ENCODE measurements around the gene PLK2. TPM values are rescaled to one million over a fixed set of nuclear protein-coding genes. Genes with fewer than 3 reads are reported as not detected.

Gene PLK2
- total RNA-seq, 3 donors from 2014 or later (not counting 1 experiment from before 2014, with no cell fraction given): 18.3 to 30.0 (median 22.0) TPM

GRCh38 chr5:58501778-58502417 lies 42.0 kb upstream of the PLK2 start:
- Mint-ChIP-seq H3K9me3 (peaks cover 0 to 4% of the 10 kb centered on the region in 2 donors), H3K4me3 (no peak overlapping the region), H3K27ac (no peak overlapping the region), H3K27me3 (ENCODE audit: low read depth in 2 of 2) (no peaks in the 10 kb centered on the region), H3K36me3 (no peaks in the 10 kb centered on the region), H3K4me1 (no peaks in the 10 kb centered on the region)
- WGBS (ENCODE audit: insufficient coverage): 100% methylated on average over 2 of the region's 2 CpGs
- Histone ChIP-seq H3K27me3 (ENCODE audit: control insufficient read depth, insufficient read depth, low read length) (no peaks in the 10 kb centered on the region), H3K36me3 (ENCODE audit: control insufficient read depth, insufficient read depth, low read length) (no peaks in the 10 kb centered on the region), H3K9me3 (ENCODE audit: control insufficient read depth, insufficient read depth, low read length) (no peaks in the 10 kb centered on the region), H3K4me1 (ENCODE audit: control insufficient read depth, insufficient read depth, low read length) (peaks cover 6% of the 10 kb centered on the region), H3K4me3 (ENCODE audit: low read length) (no peak overlapping the region), H3K27ac (ENCODE audit: low read length) (no peak overlapping the region)
- ATAC-seq (no peak), DNase-seq (no peak)
- intact Hi-C loops (cut with micrococcal nuclease): no loop called here
- TF ChIP-seq CTCF (IDR thresholded peaks at IDR 0.05): no peak

GRCh38 chr5:58499941-58500340 lies 40.1 kb upstream of the PLK2 start:
- Mint-ChIP-seq H3K36me3 (no peaks in the 10 kb centered on the region), H3K4me3 (no peak overlapping the region), H3K9me3 (peaks cover 0 to 4% of the 10 kb centered on the region in 2 donors), H3K4me1 (no peaks in the 10 kb centered on the region), H3K27me3 (ENCODE audit: low read depth in 2 of 2) (no peaks in the 10 kb centered on the region), H3K27ac (no peak overlapping the region)
- Histone ChIP-seq H3K27me3 (ENCODE audit: control insufficient read depth, insufficient read depth, low read length) (no peaks in the 10 kb centered on the region), H3K4me3 (ENCODE audit: low read length) (no peak overlapping the region), H3K27ac (ENCODE audit: low read length) (peak overlapping the region; percentile 30), H3K4me1 (ENCODE audit: control insufficient read depth, insufficient read depth, low read length) (no peaks in the 10 kb centered on the region), H3K9me3 (ENCODE audit: control insufficient read depth, insufficient read depth, low read length) (no peaks in the 10 kb centered on the region), H3K36me3 (ENCODE audit: control insufficient read depth, insufficient read depth, low read length) (no peaks in the 10 kb centered on the region)
- TF ChIP-seq CTCF (IDR thresholded peaks at IDR 0.05): no peak
- DNase-seq: no peak
- intact Hi-C loops (cut with micrococcal nuclease): no loop called here
- WGBS (ENCODE audit: insufficient coverage): 0% methylated on average over 2 of the region's 2 CpGs
- no peak for ATAC-seq

GRCh38 chr5:58499231-58499630 lies 39.3 kb upstream of the PLK2 start:
- WGBS (ENCODE audit: insufficient coverage): 92% methylated on average over 1 of the region's 3 CpGs
- no peak for TF ChIP-seq CTCF (IDR thresholded peaks at IDR 0.05)
- H3K4me3 ChIP-seq (ENCODE audit: low read length): no peak overlapping the region
- Mint-ChIP-seq H3K9me3 (peaks cover 0 to 4% of the 10 kb centered on the region in 2 donors), H3K4me1 (no peaks in the 10 kb centered on the region), H3K36me3 (no peaks in the 10 kb centered on the region), H3K4me3 (no peak overlapping the region), H3K27me3 (ENCODE audit: low read depth in 2 of 2) (no peaks in the 10 kb centered on the region), H3K27ac (no peak overlapping the region)
- ATAC-seq (no peak), DNase-seq (no peak)
- H3K36me3 ChIP-seq (ENCODE audit: control insufficient read depth, insufficient read depth, low read length): no peaks in the 10 kb centered on the region
- intact Hi-C loops (cut with micrococcal nuclease): no loop called here
- no peaks in the 10 kb centered on the region for H3K27me3 ChIP-seq (ENCODE audit: control insufficient read depth, insufficient read depth, low read length)
- H3K4me1 ChIP-seq (ENCODE audit: control insufficient read depth, insufficient read depth, low read length): no peaks in the 10 kb centered on the region
- H3K27ac ChIP-seq (ENCODE audit: low read length): peak overlapping the region; percentile 8
- H3K9me3 ChIP-seq (ENCODE audit: control insufficient read depth, insufficient read depth, low read length): no peaks in the 10 kb centered on the region

All from natural killer cell (primary cell).